Right atrium auricular region (tissue), 2 donors: ENCODE measurements around the gene SIK3. TPM values are rescaled to one million over a fixed set of nuclear protein-coding genes. Genes with fewer than 3 reads are reported as not detected.

ENCODE experiments used
- DNase-seq: peaks from one replicate; pipeline ENCODE4 v3.0.0-alpha.2; 2019; ENCODE audit warnings: low spot score
- H3K27ac ChIP-seq, 2 donors: fragments of 200-600 bp; sonication (generic); 1 replicate in 1 of 2; 2 replicates in 1 of 2; pipeline ENCODE4 v1.5.1; 2016 to 2019
- H3K27me3 ChIP-seq, 2 donors: fragments of 200-600 bp; sonication (generic); one replicate each; pipeline versions ENCODE4 v1.5.1 to v1.6.0; 2017 to 2019
- H3K36me3 ChIP-seq: fragments of 200-600 bp; sonication (generic); one replicate; pipeline ENCODE4 v1.5.1; 2016
- H3K4me1 ChIP-seq, 2 donors: fragments of 200-600 bp; sonication (generic); one replicate each; pipeline versions ENCODE4 v1.5.1 to v1.6.0; 2017 to 2019
- H3K4me3 ChIP-seq, 2 donors: fragments of 200-600 bp; sonication (generic); 1 replicate in 1 of 2; 2 replicates in 1 of 2; pipeline ENCODE4 v1.5.1; 2017 to 2019; ENCODE audit warnings: mild to moderate bottlenecking in 1 of 2, moderate library complexity in 1 of 2
- H3K9me3 ChIP-seq, 2 donors: fragments of 200-600 bp; sonication (generic); one replicate each; pipeline ENCODE4 v1.5.1; 2019
- total RNA-seq, 2 donors: library from RNA; depleted of rRNA; stranded (reverse); fragments of >200 nt; gene quantifications; one replicate each; pipeline ENCODE4 v1.1.0, GENCODE V29; 2016
- TF ChIP-seq, protein P1 (sequence below), 2 donors: fragments of 200-600 bp; sonication (generic); IDR thresholded peaks; one replicate each; pipeline ENCODE4 v1.5.1; 2019; ENCODE audit warnings: antibody characterized with exemption in 2 of 2

SIK3 gene
- total RNA-seq, 2 donors from 2014 or later: 27.0 to 40.1 TPM

DNA sequence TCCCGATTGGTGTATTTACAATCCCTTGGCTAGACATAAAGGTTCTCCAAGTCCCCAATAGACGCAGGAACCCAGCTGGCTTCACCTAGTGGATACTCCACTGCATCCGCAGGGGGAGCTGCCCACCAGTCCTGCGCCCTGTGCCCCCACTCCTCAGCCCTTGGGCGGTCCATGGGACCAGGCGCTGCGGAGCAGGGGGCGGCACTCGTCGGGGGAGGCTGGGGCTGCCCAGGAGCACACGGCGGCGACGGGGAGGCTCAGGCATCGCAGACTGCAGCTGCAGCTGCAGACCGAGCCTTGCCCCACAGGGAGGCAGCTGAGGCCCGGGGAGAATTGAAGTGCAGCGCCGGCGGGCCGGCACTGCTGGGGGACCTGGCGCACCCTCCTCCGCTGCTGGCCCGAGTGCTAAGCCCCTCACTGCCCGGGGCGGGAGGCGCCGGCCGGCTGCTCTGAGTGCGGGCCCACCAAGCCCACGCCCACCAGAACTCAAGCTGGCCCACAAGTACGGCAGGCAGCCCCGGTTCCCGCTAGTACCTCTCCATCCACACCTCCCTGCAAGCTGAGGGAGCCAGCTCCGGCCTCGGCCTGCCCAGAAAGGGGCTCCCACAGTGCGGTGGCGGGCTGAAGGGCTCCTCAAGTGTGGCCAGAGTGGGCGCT lies 12.2 kb upstream of the SIK3 start:
- DNase-seq: no peak
- Histone ChIP-seq H3K4me3 (no peak overlapping the region), H3K27ac (no peak overlapping the region), H3K9me3 (no peaks in the 10 kb centered on the region), H3K27me3 (no peaks in the 10 kb centered on the region), H3K36me3 (no peaks in the 10 kb centered on the region), H3K4me1 (no peaks in the 10 kb centered on the region)
- TF ChIP-seq, protein P1, sequence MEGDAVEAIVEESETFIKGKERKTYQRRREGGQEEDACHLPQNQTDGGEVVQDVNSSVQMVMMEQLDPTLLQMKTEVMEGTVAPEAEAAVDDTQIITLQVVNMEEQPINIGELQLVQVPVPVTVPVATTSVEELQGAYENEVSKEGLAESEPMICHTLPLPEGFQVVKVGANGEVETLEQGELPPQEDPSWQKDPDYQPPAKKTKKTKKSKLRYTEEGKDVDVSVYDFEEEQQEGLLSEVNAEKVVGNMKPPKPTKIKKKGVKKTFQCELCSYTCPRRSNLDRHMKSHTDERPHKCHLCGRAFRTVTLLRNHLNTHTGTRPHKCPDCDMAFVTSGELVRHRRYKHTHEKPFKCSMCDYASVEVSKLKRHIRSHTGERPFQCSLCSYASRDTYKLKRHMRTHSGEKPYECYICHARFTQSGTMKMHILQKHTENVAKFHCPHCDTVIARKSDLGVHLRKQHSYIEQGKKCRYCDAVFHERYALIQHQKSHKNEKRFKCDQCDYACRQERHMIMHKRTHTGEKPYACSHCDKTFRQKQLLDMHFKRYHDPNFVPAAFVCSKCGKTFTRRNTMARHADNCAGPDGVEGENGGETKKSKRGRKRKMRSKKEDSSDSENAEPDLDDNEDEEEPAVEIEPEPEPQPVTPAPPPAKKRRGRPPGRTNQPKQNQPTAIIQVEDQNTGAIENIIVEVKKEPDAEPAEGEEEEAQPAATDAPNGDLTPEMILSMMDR (IDR thresholded peaks at IDR 0.05): no peak

DNA sequence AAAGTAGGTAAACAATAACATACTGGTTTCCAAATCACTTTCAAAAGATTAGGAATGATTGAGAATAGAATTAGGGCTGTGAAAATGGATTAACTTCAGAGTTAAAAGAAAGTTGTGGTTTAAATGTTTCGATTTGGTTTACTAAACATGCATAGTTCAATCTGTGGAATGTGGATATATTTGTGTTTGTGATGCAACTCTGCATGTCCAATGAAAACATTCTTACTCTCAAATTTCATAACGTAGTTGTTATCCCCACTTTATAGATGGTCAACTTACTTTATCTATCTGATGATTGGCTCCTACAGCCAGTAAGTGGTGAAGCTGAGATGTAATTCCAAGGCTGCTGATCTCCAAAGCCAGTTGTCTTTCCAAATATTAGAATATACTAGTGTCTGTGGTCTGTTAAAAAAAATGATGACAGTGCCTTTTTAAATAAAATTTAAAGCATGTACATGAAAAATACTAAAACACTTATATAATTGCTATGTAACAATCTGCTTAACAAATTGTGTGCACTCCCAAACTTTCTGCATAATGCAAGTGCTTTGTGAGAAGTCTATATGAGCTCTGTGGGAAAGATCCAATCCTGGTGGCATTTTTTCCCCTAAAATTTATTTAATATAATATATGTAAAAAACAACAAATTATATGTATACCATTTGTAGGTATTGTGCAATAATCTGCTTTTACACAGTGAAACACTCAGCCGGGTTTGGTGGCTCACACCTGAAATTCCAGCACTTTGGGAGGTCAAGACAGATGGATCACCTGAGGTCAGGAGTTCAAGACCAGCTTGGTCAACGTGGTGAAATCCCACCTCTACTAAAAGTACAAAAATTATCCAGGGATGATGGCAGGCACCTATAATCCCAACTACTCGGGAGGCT lies 9.7 kb upstream of the SIK3 start:
- peak overlapping the region in 1 of 2 donors; percentile 61 for H3K27ac ChIP-seq
- TF ChIP-seq, protein P1 (IDR thresholded peaks at IDR 0.05): no peak
- H3K4me1 ChIP-seq: no peaks in the 10 kb centered on the region

DNA sequence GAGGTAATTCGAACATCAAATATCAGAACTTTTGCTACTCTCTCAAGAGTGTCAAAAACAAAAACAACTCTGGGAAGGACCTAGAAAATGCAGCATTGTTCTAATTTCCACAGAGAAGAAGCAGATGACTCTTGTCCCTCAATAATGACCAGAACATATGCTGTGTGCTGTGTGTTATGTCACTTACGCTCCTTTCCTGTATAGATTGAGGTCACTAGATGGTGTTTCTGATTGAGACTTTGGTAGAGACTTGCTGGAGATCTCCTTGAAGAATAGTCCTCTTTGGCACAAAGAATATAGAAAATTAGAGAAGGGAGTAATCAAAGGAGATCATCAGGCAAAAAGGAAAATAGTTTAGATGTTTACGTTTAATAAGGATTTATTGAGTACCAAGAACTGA lies 2.3 kb upstream of the SIK3 start:
- H3K9me3 ChIP-seq: no peaks in the 10 kb centered on the region
- no peak overlapping the region for H3K4me3 ChIP-seq
- DNase-seq: no peak
- TF ChIP-seq, protein P1 (IDR thresholded peaks at IDR 0.05): no peak
- no peaks in the 10 kb centered on the region for H3K27me3 ChIP-seq
- H3K4me1 ChIP-seq: peaks cover 0 to 43% of the 10 kb centered on the region in 2 donors
- no peaks in the 10 kb centered on the region for H3K36me3 ChIP-seq
- H3K27ac ChIP-seq: peak overlapping the region in 1 of 2 donors; percentile 91

More for the DNA sequence above, 9.7 kb upstream of the SIK3 start:
- H3K36me3 ChIP-seq: no peaks in the 10 kb centered on the region
- no peaks in the 10 kb centered on the region for H3K27me3 ChIP-seq
- H3K9me3 ChIP-seq: no peaks in the 10 kb centered on the region
- no peak overlapping the region for H3K4me3 ChIP-seq
- DNase-seq: no peak

DNA sequence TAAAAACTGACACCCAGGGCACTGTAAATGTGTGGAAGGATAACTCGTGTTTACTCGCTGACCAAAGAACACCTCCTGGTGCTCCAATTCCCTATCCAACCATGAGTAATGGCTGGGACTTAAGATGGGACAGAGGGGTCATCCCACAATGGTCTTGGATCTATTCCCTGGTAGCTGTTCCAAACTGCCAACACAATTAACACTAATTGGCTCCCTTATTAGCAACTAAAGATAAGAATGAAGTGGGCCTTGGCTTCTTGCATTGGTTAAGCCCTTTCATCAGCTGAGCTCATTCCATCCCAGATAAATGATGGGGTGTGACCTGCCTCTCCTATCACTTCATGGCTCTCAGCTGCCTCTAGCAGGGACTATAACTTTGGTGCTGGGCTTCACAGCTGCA lies 1.5 kb upstream of the SIK3 start:
- H3K36me3 ChIP-seq: no peaks in the 10 kb centered on the region
- H3K4me1 ChIP-seq: peaks cover 0 to 50% of the 10 kb centered on the region in 2 donors
- H3K27me3 ChIP-seq: no peaks in the 10 kb centered on the region
- no peaks in the 10 kb centered on the region for H3K9me3 ChIP-seq
- TF ChIP-seq, protein P1 (IDR thresholded peaks at IDR 0.05): no peak
- DNase-seq: no peak
- H3K27ac ChIP-seq: peak overlapping the region; percentile 91 to 95
- H3K4me3 ChIP-seq: no peak overlapping the region

DNA sequence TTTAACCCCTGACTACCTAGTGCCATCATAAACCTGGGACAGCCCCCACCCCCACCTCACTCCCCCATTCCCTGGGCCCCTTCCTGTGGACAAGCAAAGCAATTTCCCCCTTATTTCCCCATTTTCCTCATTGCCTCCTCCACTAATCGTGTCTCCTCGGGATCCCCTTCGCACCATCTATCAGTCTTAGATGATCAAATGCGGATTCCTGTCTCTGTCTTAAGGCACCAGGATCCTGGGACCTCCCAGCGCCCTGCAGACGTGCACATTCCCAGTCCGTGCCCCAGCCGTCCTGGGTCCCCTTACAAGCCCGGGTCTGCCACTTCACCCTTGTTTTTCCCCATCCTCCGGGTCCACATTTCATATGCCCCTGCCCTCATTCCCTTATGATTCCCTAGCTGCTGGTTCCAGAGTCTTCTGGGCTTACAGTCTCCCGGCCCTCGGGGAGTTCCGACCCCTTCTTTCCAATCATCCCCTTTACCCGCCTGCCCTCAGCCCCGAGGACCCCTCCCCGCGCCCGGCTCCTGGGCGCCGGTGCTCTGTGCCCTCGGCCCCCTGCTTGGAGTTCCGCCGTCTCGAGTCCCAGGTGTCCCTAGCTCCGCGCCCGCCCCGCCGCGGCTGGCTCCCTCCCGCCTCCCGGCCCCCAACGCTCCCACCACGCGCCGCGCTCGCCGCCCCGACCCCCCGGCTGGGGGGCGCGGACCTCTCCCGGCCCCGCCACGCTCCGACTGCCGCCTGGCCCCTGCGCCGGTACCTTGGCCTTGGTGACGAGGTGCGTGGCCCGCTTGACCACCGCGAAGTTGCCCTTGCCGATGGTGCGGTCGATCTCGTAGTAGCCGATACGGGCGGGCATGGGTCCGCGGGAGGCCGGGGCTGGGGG lies 599 bp downstream of the SIK3 start:
- Histone ChIP-seq H3K36me3 (no peaks in the 10 kb centered on the region), H3K27me3 (no peaks in the 10 kb centered on the region), H3K4me3 (peak overlapping the region; percentile 89 to 93), H3K4me1 (peaks cover 0 to 59% of the 10 kb centered on the region in 2 donors), H3K27ac (peak overlapping the region; percentile 91 to 95), H3K9me3 (no peaks in the 10 kb centered on the region)
- TF ChIP-seq, protein P1 (IDR thresholded peaks at IDR 0.05): no peak
- peak; percentile 61 for DNase-seq
